ENCODE measurements around the gene CHST11.

Gene CHST11

GRCh38 chr12:104517880-104518279 lies 61.1 kb downstream of the CHST11 start:
- Histone ChIP-seq H3K4me1 (ENCODE audit: control insufficient read depth, insufficient read depth, low read length) (peaks cover 8% of the 10 kb centered on the region), H3K4me3 (ENCODE audit: low read depth, low read length) (no peak overlapping the region), H3K27ac (ENCODE audit: extremely low read depth, low read depth, low read length) (no peak overlapping the region), H3K9me3 (ENCODE audit: control insufficient read depth, insufficient read depth, low read depth, low read length) (no peaks in the 10 kb centered on the region), H3K36me3 (ENCODE audit: control insufficient read depth in 2 of 2, insufficient read depth in 1 of 2, low read length in 2 of 2) (no peaks in the 10 kb centered on the region)
- TF ChIP-seq ZNF280D (tag by site-specific recombination; IDR thresholded peaks at IDR 0.05) (no peak), KLF10 (tag by site-specific recombination; IDR thresholded peaks at IDR 0.05) (no peak), ZNF121 (tag by site-specific recombination; IDR thresholded peaks at IDR 0.05) (peak; percentile 80)
- CTCF ChIA-PET = no interaction called here
- POLR2A ChIA-PET = no interaction called here

GRCh38 chr12:104519190-104520019 lies 62.7 kb downstream of the CHST11 start:
- Histone ChIP-seq H3K27ac (ENCODE audit: extremely low read depth, low read depth, low read length) (no peak overlapping the region), H3K4me1 (ENCODE audit: control insufficient read depth, insufficient read depth, low read length) (peaks cover 8% of the 10 kb centered on the region), H3K4me3 (ENCODE audit: low read depth, low read length) (no peak overlapping the region), H3K9me3 (ENCODE audit: control insufficient read depth, insufficient read depth, low read depth, low read length) (no peaks in the 10 kb centered on the region), H3K36me3 (ENCODE audit: control insufficient read depth in 2 of 2, insufficient read depth in 1 of 2, low read length in 2 of 2) (no peaks in the 10 kb centered on the region)
- ChIA-PET POLR2A (no interaction called here), CTCF (no interaction called here)
- TF ChIP-seq ZNF48 (tag by site-specific recombination; IDR thresholded peaks at IDR 0.05) = no peak
- TF ChIP-seq ZNF670 (tag by site-specific recombination; IDR thresholded peaks at IDR 0.05; ENCODE audit: low read depth) = no peak
- TF ChIP-seq ZNF248 (tag by site-specific recombination; IDR thresholded peaks at IDR 0.05) = no peak
- no peak for TF ChIP-seq ZFHX2 (tag by site-specific recombination; conservative IDR thresholded peaks at IDR 0.05)
- TF ChIP-seq SP7 (tag by site-specific recombination; IDR thresholded peaks at IDR 0.05) = peak; percentile 93
- 0 out of 2 replicates have a peak, but pooled peaks have one; percentile 34 for TF ChIP-seq ZNF600 (tag by site-specific recombination; IDR thresholded peaks at IDR 0.05)
- no peak for TF ChIP-seq AEBP2 (tag by site-specific recombination; IDR thresholded peaks at IDR 0.05; ENCODE audit: borderline replicate concordance)
- TF ChIP-seq ZNF664 (tag by site-specific recombination; IDR thresholded peaks at IDR 0.05) = no peak

GRCh38 chr12:104520242-104520900 lies 63.6 kb downstream of the CHST11 start:
- POLR2A ChIA-PET = no interaction called here
- H3K36me3 ChIP-seq (ENCODE audit: control insufficient read depth in 2 of 2, insufficient read depth in 1 of 2, low read length in 2 of 2) = no peaks in the 10 kb centered on the region
- H3K4me1 ChIP-seq (ENCODE audit: control insufficient read depth, insufficient read depth, low read length) = peaks cover 10% of the 10 kb centered on the region
- H3K9me3 ChIP-seq (ENCODE audit: control insufficient read depth, insufficient read depth, low read depth, low read length) = no peaks in the 10 kb centered on the region
- H3K27ac ChIP-seq (ENCODE audit: extremely low read depth, low read depth, low read length) = no peak overlapping the region
- H3K4me3 ChIP-seq (ENCODE audit: low read depth, low read length) = no peak overlapping the region
- CTCF ChIA-PET = no interaction called here
- TF ChIP-seq ZSCAN5A (tag by site-specific recombination; IDR thresholded peaks at IDR 0.05) (no peak), ZNF658 (tag by site-specific recombination; IDR thresholded peaks at IDR 0.05) (no peak), PATZ1 (tag by site-specific recombination; IDR thresholded peaks at IDR 0.05) (no peak), ZIC2 (tag by site-specific recombination; IDR thresholded peaks at IDR 0.05) (peak; percentile 63), ZBTB6 (tag by site-specific recombination; IDR thresholded peaks at IDR 0.05) (no peak), SCRT1 (tag by site-specific recombination; IDR thresholded peaks at IDR 0.05; ENCODE audit: borderline replicate concordance) (no peak), ZNF513 (tag by site-specific recombination; IDR thresholded peaks at IDR 0.05) (no peak)

Data from HEK293 (cell line).